K562 (cell line): ENCODE measurements around the gene GCKR. TPM values are rescaled to one million over a fixed set of nuclear protein-coding genes. Genes with fewer than 3 reads are reported as not detected.

Experiments
- ATAC-seq: fragments of 200-7000 bp; cut with Tn5 transposase; 3 replicates; pipeline ENCODE4 v1.9.1; 2020; ENCODE audit warnings: moderate library complexity
- BruUV-seq: library from RNA; stranded (reverse); fragments of 400-500 nt; replicated peaks from 2 replicates; lab custom pipeline; 2021; lab: Mats Ljungman, UMichigan
- CTCF ChIA-PET: fragments of 300-600 bp; formaldehyde crosslinking; extraction: SDS; loops from one replicate; lab custom pipeline; 2021; ENCODE audit warnings: low intra/inter-chr PET ratio; lab: Yijun Ruan, JAX
- POLR2A ChIA-PET: fragments of 300-600, 350-650 bp; sonication (Branson Sonifier 250); formaldehyde crosslinking; extraction: SDS; loops from one replicate; lab custom pipeline; 2021; ENCODE audit warnings: antibody characterized with exemption, inconsistent platforms; lab: Yijun Ruan, JAX
- DNase-seq, 4 experiments: peaks; one replicate each; pipeline versions ENCODE4 v3.0.0 to v3.0.0-alpha.2; 2011 to 2018; ENCODE audit warnings: low spot score in 3 of 4, mixed read lengths in 3 of 4; ENCODE audit errors: extremely low read depth in 1 of 4
- FAIRE-seq: peaks from 2 replicates; lab custom pipeline; 2011; peaks lifted over from hg19 to GRCh38; lab: Jason Lieb, UNC
- H2AFZ ChIP-seq: 2 replicates; pipeline ENCODE4 v1.6.0; 2011; ENCODE audit warnings: low read depth, low read length, control low read depth, inconsistent platforms
- H3K27ac ChIP-seq: fragments of 200-600 bp; 3 replicates; pipeline ENCODE4 v1.8.0; 2011; ENCODE audit warnings: low read depth, mild to moderate bottlenecking, control low read depth, inconsistent platforms, low read length, moderate library complexity, mixed read lengths; ENCODE audit errors: extremely low read depth
- H3K27me3 ChIP-seq, 2 experiments: fragments of 300-600 bp in 1 of 2; 2 replicates in 1 of 2; 3 replicates in 1 of 2; pipeline versions ENCODE4 v1.6.0 to v1.8.0; 2011; ENCODE audit warnings: inconsistent platforms in 2 of 2, low read length in 2 of 2, mild to moderate bottlenecking in 1 of 2, mixed read lengths in 1 of 2, moderate library complexity in 1 of 2; ENCODE audit not compliant: control insufficient read depth in 2 of 2, insufficient read depth in 2 of 2
- H3K36me3 ChIP-seq: fragments of 300-600 bp; 3 replicates; pipeline ENCODE4 v1.8.0; 2011; ENCODE audit warnings: mild to moderate bottlenecking, low read length, inconsistent platforms; ENCODE audit not compliant: control insufficient read depth, insufficient read depth
- H3K4me1 ChIP-seq, 2 experiments: fragments of 200-600 bp in 1 of 2; replicated peaks in 1 of 2; 2 replicates in 1 of 2; 3 replicates in 1 of 2; pipeline versions ENCODE4 v1.5.1 to v1.8.0; 2011; ENCODE audit warnings: inconsistent platforms in 2 of 2, low read length in 2 of 2, mild to moderate bottlenecking in 1 of 2, mixed read lengths in 1 of 2, moderate library complexity in 1 of 2; ENCODE audit not compliant: control insufficient read depth in 2 of 2, insufficient read depth in 2 of 2
- H3K4me2 ChIP-seq: 2 replicates; pipeline ENCODE4 v1.6.1; 2011; ENCODE audit warnings: low read length, control low read depth, inconsistent platforms, mixed read lengths; ENCODE audit not compliant: insufficient read depth
- H3K4me3 ChIP-seq: fragments of 200-600 bp; sonication (generic), shearing (Covaris generic); 2 replicates; pipeline ENCODE4 v1.5.1; 2016; ENCODE audit warnings: control low read depth, inconsistent platforms
- H3K79me2 ChIP-seq: fragments of 200-600 bp; 3 replicates; pipeline ENCODE4 v1.8.0; 2011; ENCODE audit warnings: low read length, inconsistent platforms; ENCODE audit not compliant: control insufficient read depth, insufficient read depth
- H3K9ac ChIP-seq, 2 experiments: 2 replicates each; pipeline versions ENCODE4 v1.6.0 to v1.6.1; 2011; ENCODE audit warnings: low read depth in 2 of 2, low read length in 2 of 2, control low read depth in 1 of 2, inconsistent platforms in 1 of 2, mild to moderate bottlenecking in 1 of 2, mixed read lengths in 1 of 2; ENCODE audit not compliant: insufficient read depth in 1 of 2
- H3K9me1 ChIP-seq: one replicate; pipeline ENCODE4 v1.6.0; 2011; ENCODE audit warnings: inconsistent platforms, mild to moderate bottlenecking, low read length, moderate library complexity; ENCODE audit not compliant: control insufficient read depth, insufficient read depth
- H3K9me3 ChIP-seq: replicated peaks from 2 replicates; pipeline ENCODE4 v1.5.1; 2011; ENCODE audit warnings: low read depth, low read length, inconsistent platforms; ENCODE audit not compliant: control insufficient read depth, insufficient read depth
- H4K20me1 ChIP-seq: replicated peaks from 2 replicates; pipeline ENCODE4 v1.6.1; 2011; ENCODE audit warnings: low read length, inconsistent platforms, mixed read lengths; ENCODE audit not compliant: control insufficient read depth, insufficient read depth
- ARID1B ChIP-seq: fragments of 450-650 bp; IDR thresholded peaks from 2 replicates; pipeline ENCODE4 v1.6.1; 2016; ENCODE audit warnings: antibody characterized with exemption, mild to moderate bottlenecking, inconsistent platforms
- BRF2 ChIP-seq: IDR thresholded peaks from 3 replicates; pipeline ENCODE4 v1.6.1; 2011; ENCODE audit warnings: borderline replicate concordance, mild to moderate bottlenecking; ENCODE audit not compliant: insufficient read length, insufficient read depth
- CEBPG ChIP-seq, 3 experiments: fragments of 200-800 bp in 1 of 3; sonication (Bioruptor generic) in 1 of 3; sonication (generic) in 1 of 3; formaldehyde crosslinking in 1 of 3; IDR thresholded peaks in 2 of 3; conservative IDR thresholded peaks in 1 of 3; 2 replicates each; pipeline versions ENCODE4 v1.6.1 to v1.8.0; 2016 to 2022; ENCODE audit warnings: missing compliant biosample characterization in 2 of 3, missing genetic modification characterization in 2 of 3, mild to moderate bottlenecking in 1 of 3, missing genetic modification reagents in 1 of 3
- EWSR1 ChIP-seq: fragments of 450-650 bp; IDR thresholded peaks from 2 replicates; pipeline ENCODE4 v1.6.1; 2018; ENCODE audit warnings: borderline replicate concordance, mild to moderate bottlenecking, low read depth, moderate library complexity; ENCODE audit not compliant: partially characterized antibody
- ID3 ChIP-seq, 2 experiments: fragments of 250-450 bp in 1 of 2; fragments of 450-650 bp in 1 of 2; sonication (Bioruptor Pico) in 1 of 2; IDR thresholded peaks; 2 replicates each; pipeline versions ENCODE4 v1.6.1 to v1.8.0; 2016 to 2021; ENCODE audit warnings: mild to moderate bottlenecking in 2 of 2, moderate library complexity in 2 of 2, missing compliant biosample characterization in 1 of 2, missing genetic modification characterization in 1 of 2
- JUN ChIP-seq, 2 experiments: sonication (generic) in 1 of 2; formaldehyde crosslinking in 1 of 2; IDR thresholded peaks; 2 replicates each; pipeline versions ENCODE4 v1.6.1 to v1.8.0; 2012 to 2022; ENCODE audit warnings: borderline replicate concordance in 2 of 2, mild to moderate bottlenecking in 2 of 2, improper control_type of control experiment in 1 of 2, low read depth in 1 of 2, low read length in 1 of 2, missing genetic modification reagents in 1 of 2
- KDM4B ChIP-seq, 2 experiments: fragments of 450-650 bp in 1 of 2; sonication (generic) in 1 of 2; IDR thresholded peaks; 2 replicates each; pipeline ENCODE4 v1.6.1; 2016 to 2017; ENCODE audit warnings: borderline replicate concordance in 2 of 2, antibody characterized with exemption in 1 of 2, low read depth in 1 of 2, mild to moderate bottlenecking in 1 of 2
- PATZ1 ChIP-seq: fragments of 250-450 bp; sonication (Bioruptor Pico); IDR thresholded peaks from 2 replicates; pipeline ENCODE4 v1.5.0; 2020; ENCODE audit warnings: mild to moderate bottlenecking, borderline replicate concordance
- SMARCA4 ChIP-seq: fragments of 450-650 bp; IDR thresholded peaks from 2 replicates; pipeline ENCODE4 v1.6.1; 2016
- SMARCE1 ChIP-seq: fragments of 450-650 bp; IDR thresholded peaks from 2 replicates; pipeline ENCODE4 v1.7.1; 2016; ENCODE audit warnings: mild to moderate bottlenecking
- TAF9B ChIP-seq: fragments of 450-650 bp; IDR thresholded peaks from 2 replicates; pipeline ENCODE4 v1.6.1; 2018; ENCODE audit warnings: mild to moderate bottlenecking; ENCODE audit not compliant: partially characterized antibody
- TRIM24 ChIP-seq, 2 experiments: fragments of 450-650 bp; IDR thresholded peaks; 2 replicates each; pipeline ENCODE4 v1.6.1; 2016
- ZFP1 ChIP-seq: fragments of 450-650 bp; formaldehyde crosslinking; IDR thresholded peaks from 2 replicates; pipeline ENCODE4 v1.4.0; 2020; ENCODE audit warnings: mild to moderate bottlenecking, mixed read lengths
- ZNF217 ChIP-seq: sonication (generic); formaldehyde crosslinking; IDR thresholded peaks from 2 replicates; pipeline ENCODE4 v1.8.0; 2022; ENCODE audit warnings: mild to moderate bottlenecking, missing genetic modification reagents
- ZNF354B ChIP-seq: fragments of 250-450 bp; sonication (Bioruptor Pico); IDR thresholded peaks from 2 replicates; pipeline ENCODE4 v1.4.0; 2020
- ZNF445 ChIP-seq: fragments of 250-450 bp; sonication (Bioruptor Pico); IDR thresholded peaks from 2 replicates; pipeline ENCODE4 v1.4.0; 2020; ENCODE audit warnings: low read depth, mild to moderate bottlenecking, moderate library complexity
- ZNF76 ChIP-seq: fragments of 250-450 bp; sonication (Bioruptor Pico); IDR thresholded peaks from 2 replicates; pipeline ENCODE4 v1.4.0; 2020; ENCODE audit warnings: mild to moderate bottlenecking, moderate library complexity, borderline replicate concordance
- WGBS: fragments of 100-300 bp; shearing (Covaris generic); methylation state at CpG from one replicate; pipeline ENCODE4 v1.1.6; 2016; ENCODE audit warnings: low coverage, mixed read lengths; ENCODE audit not compliant: insufficient coverage; ENCODE audit errors: missing lambda C conversion rate; 5-methylcytosine and 5-hydroxymethylcytosine counted together
- in situ Hi-C: fragments of 300-500 bp; cut with MboI; formaldehyde crosslinking; loops from 4 replicates; pipeline ENCODE4 v1.15.0; 2018; ENCODE audit warnings: inconsistent platforms, mixed read lengths
- intact Hi-C: fragments of 100-400 bp; cut with micrococcal nuclease; formaldehyde crosslinking; loops from 2 replicates; pipeline ENCODE4 v1.14.2; 2022
- polyA plus RNA-seq, 8 experiments: library from polyadenylated mRNA; depleted of rRNA in 4 of 8; stranded (reverse) in 5 of 8; unstranded in 3 of 8; fragments of >200 nt; fragmentation: Nextera tagmentation in 2 of 8; fragmentation: Illumina TruSeq in 1 of 8; extraction: Ambion mirVana in 2 of 8; extraction: Trizol in 1 of 8; gene quantifications; 2 replicates each; pipeline versions ENCODE4 v1.2.1 to v1.2.3, GENCODE V29; 2011 to 2014; ENCODE audit warnings: inconsistent platforms in 1 of 8, missing spikeins in 1 of 8
- total RNA-seq, 7 experiments: library from RNA; depleted of rRNA in 6 of 7; stranded (reverse); fragments of >200 nt in 6 of 7; fragmentation: Illumina TruSeq in 2 of 7; extraction: Trizol in 2 of 7; gene quantifications; 2 replicates each; pipeline versions ENCODE4 v1.2.1 to v1.2.3, GENCODE V29; 2011 to 2021; ENCODE audit warnings: low replicate concordance in 1 of 7

GCKR gene
- total and polyA plus RNA-seq, 9 of the 15 experiments (the other 6 are each of a cell fraction or from before 2014, with no cell fraction given): 0.28 to 0.79 (median 0.50) TPM; not detected in 1

- BruUV-seq: no TSS peak
- Histone ChIP-seq H3K4me2 (peak overlapping the region; percentile 58), H2AFZ (peak overlapping the region; percentile 57), H3K4me1 (peaks cover 0 to 6% of the 10 kb centered on the region in 2 experiments; a peak in 3 of 5 replicates), H3K9me1 (no peaks in the 10 kb centered on the region), H3K9ac (0 out of 4 replicates have a peak overlapping the region, but pooled peaks of 1 of the 2 experiments have one; percentile 7), H3K79me2 (no peaks in the 10 kb centered on the region), H4K20me1 (no peaks in the 10 kb centered on the region), H3K4me3 (no peak overlapping the region), H3K9me3 (no peaks in the 10 kb centered on the region; the same call in 1 of the 2 replicates), H3K36me3 (no peaks in the 10 kb centered on the region), H3K27me3 (no peaks in the 10 kb centered on the region), H3K27ac (peak overlapping the region; percentile 22; the same call in 1 of the 3 replicates)
- POLR2A ChIA-PET: interaction anchor here (0.6 kb wide), 1 partner anchor 9 kb away, joined by 3 read pairs; no protein-coding TSS in a partner anchor
- FAIRE-seq (peak; percentile 37), DNase-seq (peak in 2 of 4 experiments; percentile 37 to 38), ATAC-seq (peak; percentile 72)
- CTCF ChIA-PET: no interaction called here
- in situ Hi-C loops: no loop called here
- intact Hi-C loops: no loop called here
- 18% methylated on average over 3 of the region's 3 CpGs for WGBS
- no peak for TF ChIP-seq KDM4B (IDR thresholded peaks at IDR 0.05; ENCODE audit: borderline replicate concordance in 2 of 2, low read depth in 1 of 2)
- peak; percentile 80 for TF ChIP-seq SMARCE1
- TF ChIP-seq EWSR1: no peak
- TF ChIP-seq ZNF76: no peak
- TF ChIP-seq BRF2: no peak
- no peak for TF ChIP-seq TAF9B
- no peak; a peak in 1 of 4 replicates for TF ChIP-seq TRIM24 (IDR thresholded peaks at IDR 0.05)
- TF ChIP-seq PATZ1 (CRISPR knock-in tag): no peak
- no peak for TF ChIP-seq ZNF445
- no peak for TF ChIP-seq ZFP1
- TF ChIP-seq JUN (IDR thresholded peaks at IDR 0.05; ENCODE audit: borderline replicate concordance, low read depth, low read length): peak; percentile 82
- TF ChIP-seq JUN (CRISPR knock-in tag; IDR thresholded peaks at IDR 0.05; ENCODE audit: borderline replicate concordance): no peak
- TF ChIP-seq ID3 (CRISPR knock-in tag; IDR thresholded peaks at IDR 0.05): no peak
- TF ChIP-seq ID3 (tag; IDR thresholded peaks at IDR 0.05): no peak
- TF ChIP-seq ZNF217: no peak
- peak; percentile 87; the same call in 1 of the 2 replicates for TF ChIP-seq SMARCA4
- TF ChIP-seq CEBPG (CRISPR knock-in tag; IDR thresholded peaks at IDR 0.05): peak; percentile 47; the same call in 1 of the 2 replicates
- TF ChIP-seq CEBPG (tag; conservative IDR thresholded peaks at IDR 0.05 in 1 of 2, IDR thresholded peaks at IDR 0.05 in 1 of 2): peak in 1 of 2 experiments; percentile 78; a peak in 2 of 4 replicates
- TF ChIP-seq ARID1B: peak; percentile 76
- no peak for TF ChIP-seq ZNF354B (CRISPR knock-in tag)
These were observed 30.5 kb downstream of the GCKR start for GRCh38 chr2:27527182-27527581.
